ENCODE measurements around the gene CACFD1. TPM values are rescaled to one million over a fixed set of nuclear protein-coding genes. Genes with fewer than 3 reads are reported as not detected.
"Not testable (repeated sequence)": the region's sequence is repeated elsewhere in the genome, so short reads cannot be mapped to it uniquely, and the experiment has no call there.

The CACFD1 gene
- total RNA-seq, 2 experiments from 2014 or later = 0.68 to 1.2 TPM

DNA sequence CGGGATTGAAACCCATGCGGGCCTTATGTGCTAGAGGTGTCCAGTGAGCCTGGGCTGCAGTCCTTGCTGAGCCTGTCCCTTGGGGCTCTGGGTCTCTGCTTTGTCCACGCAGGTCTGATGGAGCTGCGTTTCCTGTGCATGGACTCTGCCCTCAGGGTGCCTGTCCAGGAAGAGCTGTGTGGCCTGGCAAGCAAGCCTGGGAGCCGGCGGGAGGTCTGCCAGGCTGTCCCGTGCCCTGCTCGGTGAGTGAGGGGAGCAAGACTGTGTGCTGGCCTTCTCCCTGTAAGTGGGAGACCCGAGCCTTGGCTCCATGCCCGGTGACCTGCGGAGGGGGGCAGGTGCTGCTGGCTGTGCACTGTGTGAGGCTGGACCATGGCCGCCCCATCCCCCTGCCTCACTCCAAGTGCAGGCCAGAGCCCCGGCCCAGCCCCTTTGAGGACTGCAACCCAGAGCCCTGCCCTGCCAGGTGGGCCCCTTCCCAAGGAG, 11.2 kb upstream of the CACFD1 start:
- H3K4me3 Mint-ChIP-seq = no peak overlapping the region
- peaks cover 4% of the 10 kb centered on the region for H3K27me3 Mint-ChIP-seq
- H3K27ac Mint-ChIP-seq = no peak overlapping the region
- no peak for DNase-seq
- ChIA-PET POLR2A (no interaction called here), CTCF (no interaction called here)
- no peaks in the 10 kb centered on the region for H3K9me3 Mint-ChIP-seq
- no peaks in the 10 kb centered on the region for H3K36me3 Mint-ChIP-seq (ENCODE audit: low read depth)
- H3K4me1 Mint-ChIP-seq = no peaks in the 10 kb centered on the region

- H3K4me3 Mint-ChIP-seq = no peak overlapping the region
- CTCF ChIA-PET = no interaction called here
Measured at GRCh38 chr9:133449760-133450159, 10.0 kb upstream of the CACFD1 start.

GRCh38 chr9:133451865-133452264, 7.9 kb upstream of the CACFD1 start:
- POLR2A ChIA-PET; CTCF ChIA-PET; H3K27me3 Mint-ChIP-seq; H3K4me3 Mint-ChIP-seq; H3K27ac Mint-ChIP-seq; DNase-seq; H3K36me3 Mint-ChIP-seq (ENCODE audit: low read depth); H3K4me1 Mint-ChIP-seq; H3K9me3 Mint-ChIP-seq: not testable (repeated sequence)

More at GRCh38 chr9:133449760-133450159, 10.0 kb upstream of the CACFD1 start:
- POLR2A ChIA-PET = no interaction called here
- peaks cover 4% of the 10 kb centered on the region for H3K27me3 Mint-ChIP-seq
- no peak for DNase-seq
- no peaks in the 10 kb centered on the region for H3K9me3 Mint-ChIP-seq
- no peak overlapping the region for H3K27ac Mint-ChIP-seq
- H3K36me3 Mint-ChIP-seq (ENCODE audit: low read depth) = no peaks in the 10 kb centered on the region
- no peaks in the 10 kb centered on the region for H3K4me1 Mint-ChIP-seq

DNA sequence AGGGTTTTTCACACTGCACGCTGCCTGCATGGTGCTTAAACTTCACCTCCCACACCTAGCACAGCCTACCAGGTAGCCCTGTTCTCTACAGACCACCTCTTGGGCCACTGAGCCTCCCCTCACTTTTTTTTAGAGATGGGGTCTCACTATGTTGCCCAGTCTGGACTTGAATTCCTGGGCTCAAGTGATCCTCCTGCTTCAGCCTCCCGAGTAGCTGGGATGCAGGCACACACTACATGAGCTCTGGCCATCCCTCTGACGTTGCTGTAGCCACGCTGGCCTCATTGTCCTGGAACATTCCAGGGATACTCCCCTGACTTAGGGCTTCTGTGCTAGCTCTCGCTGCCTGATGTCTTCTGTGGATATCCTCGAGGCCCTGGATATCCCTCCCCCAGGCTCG, 7.2 kb upstream of the CACFD1 start:
- Mint-ChIP-seq H3K4me3 (no peak overlapping the region), H3K27ac (no peak overlapping the region), H3K9me3 (no peaks in the 10 kb centered on the region), H3K36me3 (ENCODE audit: low read depth) (no peaks in the 10 kb centered on the region), H3K27me3 (peaks cover 2% of the 10 kb centered on the region), H3K4me1 (no peaks in the 10 kb centered on the region)
- DNase-seq = no peak
- POLR2A ChIA-PET = no interaction called here
- CTCF ChIA-PET = no interaction called here

- Mint-ChIP-seq H3K36me3 (ENCODE audit: low read depth) (no peaks in the 10 kb centered on the region), H3K27me3 (peaks cover 2% of the 10 kb centered on the region), H3K27ac (no peak overlapping the region), H3K4me1 (no peaks in the 10 kb centered on the region), H3K4me3 (no peak overlapping the region), H3K9me3 (no peaks in the 10 kb centered on the region)
- ChIA-PET POLR2A (interaction anchor here (1.2 kb wide), 1 partner anchor 12 kb away, joined by 3 read pairs; no protein-coding TSS in a partner anchor), CTCF (no interaction called here)
- DNase-seq = no peak
Measured at GRCh38 chr9:133453651-133454050, 6.1 kb upstream of the CACFD1 start.

DNA sequence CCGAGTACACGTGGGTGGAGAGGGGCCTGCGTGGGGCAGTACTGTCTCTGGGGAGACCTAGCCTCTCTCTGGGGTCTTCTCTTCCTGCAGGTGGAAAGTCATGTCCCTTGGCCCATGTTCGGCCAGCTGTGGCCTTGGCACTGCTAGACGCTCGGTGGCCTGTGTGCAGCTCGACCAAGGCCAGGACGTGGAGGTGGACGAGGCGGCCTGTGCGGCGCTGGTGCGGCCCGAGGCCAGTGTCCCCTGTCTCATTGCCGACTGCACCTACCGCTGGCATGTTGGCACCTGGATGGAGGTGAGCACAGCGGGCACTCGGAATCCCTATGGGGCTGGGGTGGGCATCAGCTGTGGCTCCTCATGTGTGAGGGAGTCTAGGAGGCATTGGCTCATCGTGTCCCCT, 5.5 kb upstream of the CACFD1 start:
- no peaks in the 10 kb centered on the region for H3K4me1 Mint-ChIP-seq
- H3K9me3 Mint-ChIP-seq = no peaks in the 10 kb centered on the region
- H3K27me3 Mint-ChIP-seq = peaks cover 2% of the 10 kb centered on the region
- H3K4me3 Mint-ChIP-seq = no peak overlapping the region
- no peaks in the 10 kb centered on the region for H3K36me3 Mint-ChIP-seq (ENCODE audit: low read depth)
- no peak for DNase-seq
- POLR2A ChIA-PET = interaction anchor here (1.2 kb wide), 1 partner anchor 12 kb away, joined by 3 read pairs; no protein-coding TSS in a partner anchor
- H3K27ac Mint-ChIP-seq = no peak overlapping the region
- CTCF ChIA-PET = no interaction called here

GRCh38 chr9:133454943-133455673, 4.7 kb upstream of the CACFD1 start:
- no peak for DNase-seq
- ChIA-PET POLR2A (no interaction called here), CTCF (no interaction called here)
- Mint-ChIP-seq H3K4me3 (no peak overlapping the region), H3K27me3 (peaks cover 4% of the 10 kb centered on the region), H3K9me3 (no peaks in the 10 kb centered on the region), H3K27ac (no peak overlapping the region), H3K4me1 (peaks cover 4% of the 10 kb centered on the region), H3K36me3 (ENCODE audit: low read depth) (no peaks in the 10 kb centered on the region)

GRCh38 chr9:133455936-133456335, 3.8 kb upstream of the CACFD1 start:
- CTCF ChIA-PET = no interaction called here
- H3K4me1 Mint-ChIP-seq = peaks cover 8% of the 10 kb centered on the region
- no peak for DNase-seq
- no peaks in the 10 kb centered on the region for H3K9me3 Mint-ChIP-seq
- H3K36me3 Mint-ChIP-seq (ENCODE audit: low read depth) = no peaks in the 10 kb centered on the region
- H3K4me3 Mint-ChIP-seq = no peak overlapping the region
- peaks cover 2% of the 10 kb centered on the region for H3K27me3 Mint-ChIP-seq
- no peak overlapping the region for H3K27ac Mint-ChIP-seq
- POLR2A ChIA-PET = no interaction called here

- no peak overlapping the region for H3K4me3 Mint-ChIP-seq
- peaks cover 8% of the 10 kb centered on the region for H3K4me1 Mint-ChIP-seq
- POLR2A ChIA-PET = no interaction called here
- DNase-seq = no peak
- H3K27me3 Mint-ChIP-seq = peaks cover 6% of the 10 kb centered on the region
- no peaks in the 10 kb centered on the region for H3K9me3 Mint-ChIP-seq
- H3K27ac Mint-ChIP-seq = no peak overlapping the region
- no peaks in the 10 kb centered on the region for H3K36me3 Mint-ChIP-seq (ENCODE audit: low read depth)
- CTCF ChIA-PET = no interaction called here
Measured at GRCh38 chr9:133456409-133456808, 3.4 kb upstream of the CACFD1 start.

GRCh38 chr9:133457233-133457632, 2.5 kb upstream of the CACFD1 start:
- ChIA-PET POLR2A (no interaction called here), CTCF (interaction anchor here (1.4 kb wide), 1 partner anchor 22 kb away, joined by 3 read pairs; the partner anchor contains the start of gene SLC2A6)
- no peak overlapping the region for H3K27ac Mint-ChIP-seq
- H3K4me1 Mint-ChIP-seq = peaks cover 8% of the 10 kb centered on the region
- no peak for DNase-seq
- H3K9me3 Mint-ChIP-seq = no peaks in the 10 kb centered on the region
- no peaks in the 10 kb centered on the region for H3K36me3 Mint-ChIP-seq (ENCODE audit: low read depth)
- H3K4me3 Mint-ChIP-seq = no peak overlapping the region
- peaks cover 9% of the 10 kb centered on the region for H3K27me3 Mint-ChIP-seq

DNA sequence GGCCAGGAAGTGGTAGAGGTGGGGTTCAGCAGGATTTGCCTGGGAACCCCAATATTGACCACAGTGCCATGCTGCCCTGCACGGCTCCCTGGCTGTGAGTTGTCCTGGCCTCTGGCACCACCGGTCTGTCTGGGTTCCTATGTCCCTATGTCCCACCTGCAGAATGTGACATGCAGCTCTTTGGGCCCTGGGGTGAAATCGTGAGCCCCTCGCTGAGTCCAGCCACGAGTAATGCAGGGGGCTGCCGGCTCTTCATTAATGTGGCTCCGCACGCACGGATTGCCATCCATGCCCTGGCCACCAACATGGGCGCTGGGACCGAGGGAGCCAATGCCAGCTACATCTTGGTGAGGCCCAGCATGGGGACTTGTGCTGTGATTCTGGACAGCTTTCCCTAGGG, 2.0 kb upstream of the CACFD1 start:
- no peak overlapping the region for H3K4me3 Mint-ChIP-seq
- no peaks in the 10 kb centered on the region for H3K36me3 Mint-ChIP-seq (ENCODE audit: low read depth)
- ChIA-PET CTCF (interaction anchor here (1.4 kb wide), 1 partner anchor 22 kb away, joined by 3 read pairs; the partner anchor contains the start of gene SLC2A6), POLR2A (no interaction called here)
- H3K27ac Mint-ChIP-seq = no peak overlapping the region
- H3K4me1 Mint-ChIP-seq = peaks cover 8% of the 10 kb centered on the region
- peaks cover 10% of the 10 kb centered on the region for H3K27me3 Mint-ChIP-seq
- no peaks in the 10 kb centered on the region for H3K9me3 Mint-ChIP-seq
- no peak for DNase-seq

GRCh38 chr9:133458643-133459312, 1.0 kb upstream of the CACFD1 start:
- Mint-ChIP-seq H3K27me3 (peaks cover 12% of the 10 kb centered on the region), H3K4me1 (peaks cover 8% of the 10 kb centered on the region), H3K36me3 (ENCODE audit: low read depth) (no peaks in the 10 kb centered on the region), H3K4me3 (peak overlapping the region; percentile 83), H3K27ac (no peak overlapping the region), H3K9me3 (no peaks in the 10 kb centered on the region)
- DNase-seq = no peak
- ChIA-PET POLR2A (interaction anchor here (1.0 to 1.7 kb wide), 5 partner anchors 16 to 111 kb away, joined by 3 to 7 read pairs (median 5); partner anchors contain the start of genes MED22, RPL7A and SLC2A6), CTCF (interaction anchor here (0.6 to 1.4 kb wide), 3 partner anchors 21 to 268 kb away, joined by 3 to 4 read pairs (median 3); partner anchors contain the start of gene SLC2A6)

DNA sequence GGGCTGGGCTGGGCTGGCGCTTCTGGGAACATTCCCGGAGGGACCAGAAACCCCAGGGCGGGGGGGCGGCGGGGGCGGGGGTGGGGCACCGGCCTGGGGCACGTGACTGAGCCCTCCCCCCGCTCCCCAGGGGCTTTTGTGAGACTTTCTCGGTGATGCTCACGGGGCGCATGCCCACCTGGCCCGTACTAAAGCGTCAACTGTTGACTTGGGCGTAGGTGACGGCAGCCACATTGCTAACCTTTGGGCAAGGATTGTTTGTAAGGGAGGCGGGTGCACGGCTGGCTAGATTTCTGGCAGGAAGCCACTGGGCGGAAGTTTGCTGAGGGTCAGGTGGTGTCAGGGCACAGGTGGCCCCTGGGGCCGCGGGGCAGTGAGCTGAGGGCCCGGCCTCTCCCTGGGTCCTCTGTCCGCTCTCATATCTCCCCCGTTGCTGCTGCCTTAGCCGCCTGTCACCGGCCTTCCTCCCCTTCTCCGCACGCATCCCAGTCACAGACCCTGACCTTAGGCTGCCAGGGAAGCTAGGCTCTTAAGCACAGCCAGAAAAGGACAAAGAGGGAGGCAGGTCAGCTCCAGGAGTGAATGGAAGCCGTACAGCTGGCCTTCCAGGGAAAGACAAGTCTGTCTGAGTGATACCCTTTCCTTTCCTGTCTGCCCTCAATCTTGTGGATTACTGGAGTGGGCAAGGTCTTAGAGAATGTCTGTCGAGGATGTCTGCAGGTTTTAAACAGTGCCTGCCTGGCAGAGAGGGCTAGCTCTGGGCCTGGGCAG, 812 bp downstream of the CACFD1 start:
- peak; percentile 24 for DNase-seq
- POLR2A ChIA-PET = interaction anchor here (1.1 to 1.7 kb wide), 5 partner anchors 14 to 113 kb away, joined by 3 to 7 read pairs (median 5); partner anchors contain the start of genes MED22, RPL7A and SLC2A6
- Mint-ChIP-seq H3K27me3 (peaks cover 12% of the 10 kb centered on the region), H3K4me1 (peaks cover 8% of the 10 kb centered on the region), H3K27ac (no peak overlapping the region), H3K4me3 (peak overlapping the region; percentile 62), H3K36me3 (ENCODE audit: low read depth) (no peaks in the 10 kb centered on the region), H3K9me3 (no peaks in the 10 kb centered on the region)
- CTCF ChIA-PET = interaction anchor here (0.7 to 0.9 kb wide), 2 partner anchors 21 to 101 kb away, joined by 3 to 4 read pairs; no protein-coding TSS in a partner anchor
